Coronary artery (tissue), 2 donors: ENCODE data around the gene LPP.
A peak's percentile ranks its signal among the peaks of the same experiment; 100 is the strongest.

Experiments used
- DNase-seq: peaks from one replicate; pipeline ENCODE4 v3.0.0-alpha.2; 2017; ENCODE audit warnings: low spot score
- H3K27ac ChIP-seq, 2 donors: fragments of 200-600 bp; sonication (generic); one replicate each; pipeline ENCODE4 v1.5.1; 2016 to 2019
- H3K4me3 ChIP-seq: fragments of 200-600 bp; sonication (generic); 2 replicates; pipeline ENCODE4 v1.5.1; 2016; ENCODE audit warnings: mild to moderate bottlenecking, moderate library complexity
- TF ChIP-seq, protein P1 (sequence below): fragments of 200-600 bp; sonication (generic); IDR thresholded peaks from one replicate; pipeline ENCODE4 v1.5.1; 2019; ENCODE audit warnings: antibody characterized with exemption

Gene LPP

GRCh38 chr3:188473591-188474288 is 319.8 kb downstream of the LPP start:
- no peak for DNase-seq
- H3K4me3 ChIP-seq: no peak overlapping the region
- TF ChIP-seq, protein P1, sequence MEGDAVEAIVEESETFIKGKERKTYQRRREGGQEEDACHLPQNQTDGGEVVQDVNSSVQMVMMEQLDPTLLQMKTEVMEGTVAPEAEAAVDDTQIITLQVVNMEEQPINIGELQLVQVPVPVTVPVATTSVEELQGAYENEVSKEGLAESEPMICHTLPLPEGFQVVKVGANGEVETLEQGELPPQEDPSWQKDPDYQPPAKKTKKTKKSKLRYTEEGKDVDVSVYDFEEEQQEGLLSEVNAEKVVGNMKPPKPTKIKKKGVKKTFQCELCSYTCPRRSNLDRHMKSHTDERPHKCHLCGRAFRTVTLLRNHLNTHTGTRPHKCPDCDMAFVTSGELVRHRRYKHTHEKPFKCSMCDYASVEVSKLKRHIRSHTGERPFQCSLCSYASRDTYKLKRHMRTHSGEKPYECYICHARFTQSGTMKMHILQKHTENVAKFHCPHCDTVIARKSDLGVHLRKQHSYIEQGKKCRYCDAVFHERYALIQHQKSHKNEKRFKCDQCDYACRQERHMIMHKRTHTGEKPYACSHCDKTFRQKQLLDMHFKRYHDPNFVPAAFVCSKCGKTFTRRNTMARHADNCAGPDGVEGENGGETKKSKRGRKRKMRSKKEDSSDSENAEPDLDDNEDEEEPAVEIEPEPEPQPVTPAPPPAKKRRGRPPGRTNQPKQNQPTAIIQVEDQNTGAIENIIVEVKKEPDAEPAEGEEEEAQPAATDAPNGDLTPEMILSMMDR: no peak
- no peak overlapping the region for H3K27ac ChIP-seq

- peak overlapping the region in 1 of 2 donors; percentile 6 for H3K27ac ChIP-seq
- no peak for DNase-seq
- H3K4me3 ChIP-seq: no peak overlapping the region
- TF ChIP-seq, protein P1: no peak
These were observed 323.0 kb downstream of the LPP start for GRCh38 chr3:188476935-188477334.

DNA sequence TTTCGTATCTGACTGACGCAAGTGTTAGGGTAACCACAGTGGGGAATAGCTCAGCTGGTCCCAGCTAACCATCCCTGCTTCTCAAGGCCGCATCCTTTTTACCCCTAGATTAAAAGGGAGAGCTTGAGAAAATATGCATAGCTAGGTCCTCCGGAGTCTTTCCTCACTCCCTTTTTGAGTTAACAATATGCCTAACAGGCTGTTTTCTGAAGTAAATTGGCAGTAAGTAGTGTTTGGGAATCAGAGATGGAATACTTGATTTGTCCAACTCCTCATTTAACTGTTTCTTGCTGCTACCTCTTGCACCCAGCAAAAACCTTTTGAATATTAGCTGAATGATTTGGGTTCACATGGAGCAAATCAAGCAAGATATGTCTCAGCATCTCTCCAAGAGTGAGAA is 326.1 kb downstream of the LPP start:
- TF ChIP-seq, protein P1: no peak
- Histone ChIP-seq H3K4me3 (no peak overlapping the region), H3K27ac (no peak overlapping the region)
- no peak for DNase-seq

- Histone ChIP-seq H3K4me3 (no peak overlapping the region), H3K27ac (peak overlapping the region in 1 of 2 donors; percentile 7)
- no peak for DNase-seq
- TF ChIP-seq, protein P1: no peak
These were observed 329.0 kb downstream of the LPP start for GRCh38 chr3:188482929-188483328.

DNA sequence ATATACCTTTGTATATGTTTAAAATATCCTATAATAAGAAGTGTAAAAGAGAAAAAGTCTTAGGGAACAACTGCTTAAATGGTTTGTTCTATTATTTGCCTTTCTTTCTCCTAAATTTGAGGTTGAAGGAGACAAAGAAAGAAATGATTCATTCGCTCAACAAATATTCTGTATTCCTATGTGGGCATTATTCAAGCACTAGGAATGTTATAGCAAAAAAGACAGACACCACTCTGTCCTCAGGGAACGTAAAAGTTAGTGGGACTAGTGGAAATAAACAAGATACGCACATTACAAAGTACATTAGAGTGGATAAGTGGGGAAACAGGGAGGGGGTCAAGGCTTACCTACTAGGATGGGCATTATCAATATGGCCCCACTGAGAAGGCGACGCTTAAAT is 332.2 kb downstream of the LPP start:
- no peak for DNase-seq
- TF ChIP-seq, protein P1: no peak
- no peak overlapping the region for H3K27ac ChIP-seq

GRCh38 chr3:188486952-188487351 is 333.0 kb downstream of the LPP start:
- DNase-seq: no peak
- no peak overlapping the region for H3K27ac ChIP-seq
- H3K4me3 ChIP-seq: no peak overlapping the region
- TF ChIP-seq, protein P1: no peak

More for the DNA sequence above, 332.2 kb downstream of the LPP start:
- H3K4me3 ChIP-seq: no peak overlapping the region

GRCh38 chr3:188487652-188488051 is 333.7 kb downstream of the LPP start:
- Histone ChIP-seq H3K27ac (no peak overlapping the region), H3K4me3 (no peak overlapping the region)
- no peak for DNase-seq
- TF ChIP-seq, protein P1: no peak
